Parathyroid adenoma (tissue), 2 donors: Measurements from ENCODE around the gene ZNF319.

Experiments
- H2AFZ ChIP-seq: fragments of 300-600 bp; sonication (generic); one replicate; pipeline ENCODE4 v1.7.0; 2017; ENCODE audit warnings: antibody characterized with exemption, mild to moderate bottlenecking
- H3K27ac ChIP-seq: fragments of 300-600 bp; sonication (generic); one replicate; pipeline ENCODE4 v1.7.0; 2017
- H3K27me3 ChIP-seq: fragments of 300-600 bp; sonication (generic); one replicate; pipeline ENCODE4 v1.7.0; 2017; ENCODE audit warnings: low read length; ENCODE audit not compliant: control insufficient read depth, insufficient read depth
- H3K36me3 ChIP-seq: fragments of 300-600 bp; sonication (generic); one replicate; pipeline ENCODE4 v1.7.0; 2017; ENCODE audit warnings: low read length; ENCODE audit not compliant: control insufficient read depth, insufficient read depth
- H3K4me1 ChIP-seq: fragments of 300-600 bp; sonication (generic); one replicate; pipeline ENCODE4 v1.7.0; 2017; ENCODE audit warnings: control low read depth
- H3K4me2 ChIP-seq: fragments of 300-600 bp; sonication (generic); one replicate; pipeline ENCODE4 v1.7.0; 2017; ENCODE audit warnings: low read length
- H3K4me3 ChIP-seq: fragments of 300-600 bp; sonication (generic); one replicate; pipeline ENCODE4 v1.7.0; 2017; ENCODE audit warnings: low read depth, low read length
- H3K79me2 ChIP-seq: fragments of 300-600 bp; sonication (generic); one replicate; pipeline ENCODE4 v1.7.0; 2017; ENCODE audit warnings: control low read depth
- H3K9ac ChIP-seq: fragments of 300-600 bp; sonication (generic); one replicate; pipeline ENCODE4 v1.7.0; 2017; ENCODE audit warnings: mild to moderate bottlenecking
- H3K9me3 ChIP-seq: fragments of 300-600 bp; sonication (generic); one replicate; pipeline ENCODE4 v1.7.0; 2017; ENCODE audit warnings: low read length; ENCODE audit not compliant: control insufficient read depth
- CTCF ChIP-seq: fragments of 300-600 bp; sonication (generic); IDR thresholded peaks from one replicate; pipeline ENCODE4 v1.7.0; 2017; ENCODE audit warnings: antibody characterized with exemption, mild to moderate bottlenecking
- donor health status: primary hyperparathyroidism.

ZNF319 gene

DNA sequence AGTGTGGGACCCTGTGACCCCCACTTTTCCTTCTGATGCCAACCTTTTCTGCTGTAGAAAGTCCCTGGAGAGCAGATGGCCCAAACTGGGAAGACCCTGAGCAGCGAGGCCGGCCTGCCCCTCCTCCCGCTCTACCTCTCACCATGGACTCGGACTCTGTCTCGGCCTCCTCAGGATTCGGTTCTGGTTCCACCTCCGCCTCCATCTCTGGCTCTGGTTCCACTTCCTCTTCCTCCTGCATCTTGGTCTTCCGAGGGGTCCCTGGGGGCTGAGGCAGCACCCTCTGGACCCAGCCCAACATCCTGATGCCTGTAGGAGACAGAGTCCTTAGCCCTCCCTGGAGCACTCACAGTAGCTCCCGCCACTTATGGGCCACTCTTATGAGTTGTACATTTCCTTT lies 33.5 kb downstream of the ZNF319 start:
- H3K36me3 ChIP-seq: no peaks in the 10 kb centered on the region
- no peaks in the 10 kb centered on the region for H3K9me3 ChIP-seq
- H2AFZ ChIP-seq: no peak overlapping the region
- H3K4me3 ChIP-seq: no peak overlapping the region
- no peaks in the 10 kb centered on the region for H3K4me1 ChIP-seq
- no peak overlapping the region for H3K4me2 ChIP-seq
- no peaks in the 10 kb centered on the region for H3K79me2 ChIP-seq
- no peak overlapping the region for H3K9ac ChIP-seq
- no peak overlapping the region for H3K27ac ChIP-seq
- TF ChIP-seq CTCF: no peak
- H3K27me3 ChIP-seq: no peaks in the 10 kb centered on the region

- no peaks in the 10 kb centered on the region for H3K4me1 ChIP-seq
- H3K9me3 ChIP-seq: no peaks in the 10 kb centered on the region
- H3K4me2 ChIP-seq: no peak overlapping the region
- no peaks in the 10 kb centered on the region for H3K79me2 ChIP-seq
- H3K27ac ChIP-seq: no peak overlapping the region
- no peaks in the 10 kb centered on the region for H3K36me3 ChIP-seq
- H3K27me3 ChIP-seq: no peaks in the 10 kb centered on the region
- no peak overlapping the region for H3K9ac ChIP-seq
- no peak for TF ChIP-seq CTCF
- H3K4me3 ChIP-seq: no peak overlapping the region
- H2AFZ ChIP-seq: no peak overlapping the region
Observed at GRCh38 chr16:57966204-57966771, 34.2 kb downstream of the ZNF319 start.

- TF ChIP-seq CTCF: no peak
- Histone ChIP-seq H2AFZ (no peak overlapping the region), H3K27me3 (no peaks in the 10 kb centered on the region), H3K27ac (no peak overlapping the region), H3K4me2 (no peak overlapping the region), H3K79me2 (no peaks in the 10 kb centered on the region), H3K4me1 (no peaks in the 10 kb centered on the region), H3K9ac (no peak overlapping the region), H3K9me3 (no peaks in the 10 kb centered on the region), H3K4me3 (no peak overlapping the region), H3K36me3 (no peaks in the 10 kb centered on the region)
Observed at GRCh38 chr16:57964157-57964700, 36.2 kb downstream of the ZNF319 start.

GRCh38 chr16:57962756-57963155 lies 37.7 kb downstream of the ZNF319 start:
- no peaks in the 10 kb centered on the region for H3K9me3 ChIP-seq
- no peaks in the 10 kb centered on the region for H3K79me2 ChIP-seq
- no peak for TF ChIP-seq CTCF
- H3K27ac ChIP-seq: no peak overlapping the region
- H3K4me2 ChIP-seq: no peak overlapping the region
- H3K27me3 ChIP-seq: no peaks in the 10 kb centered on the region
- no peak overlapping the region for H2AFZ ChIP-seq
- no peaks in the 10 kb centered on the region for H3K36me3 ChIP-seq
- no peaks in the 10 kb centered on the region for H3K4me1 ChIP-seq
- no peak overlapping the region for H3K9ac ChIP-seq
- H3K4me3 ChIP-seq: no peak overlapping the region

- TF ChIP-seq CTCF: no peak
- Histone ChIP-seq H3K79me2 (no peaks in the 10 kb centered on the region), H3K4me3 (no peak overlapping the region), H3K36me3 (no peaks in the 10 kb centered on the region), H3K27ac (no peak overlapping the region), H3K27me3 (no peaks in the 10 kb centered on the region), H2AFZ (no peak overlapping the region), H3K9me3 (no peaks in the 10 kb centered on the region), H3K4me1 (no peaks in the 10 kb centered on the region), H3K4me2 (no peak overlapping the region), H3K9ac (no peak overlapping the region)
Observed at GRCh38 chr16:57962046-57962445, 38.4 kb downstream of the ZNF319 start.
